Measurements from ENCODE around the gene CAMKK1.

The CAMKK1 gene

GRCh38 chr17:3895354-3895753 lies 2.5 kb upstream of the CAMKK1 start:
- DNase-seq: no peak

- DNase-seq: no peak
Measured at GRCh38 chr17:3894911-3895343, 2.1 kb upstream of the CAMKK1 start.

- no peak for DNase-seq
Measured at GRCh38 chr17:3894188-3894587, 1.3 kb upstream of the CAMKK1 start.

- DNase-seq: no peak
Measured at GRCh38 chr17:3893720-3894116, 865 bp upstream of the CAMKK1 start.

- DNase-seq: peak in 2 of 4 experiments; percentile 47 to 77
Measured at GRCh38 chr17:3892095-3892998, 506 bp downstream of the CAMKK1 start.

GRCh38 chr17:3891626-3892094 lies 1.2 kb downstream of the CAMKK1 start:
- DNase-seq: no peak

- DNase-seq: no peak
Measured at GRCh38 chr17:3890878-3891219, 2.0 kb downstream of the CAMKK1 start.

GRCh38 chr17:3890082-3890877 lies 2.6 kb downstream of the CAMKK1 start:
- no peak for DNase-seq

- DNase-seq: no peak
Measured at GRCh38 chr17:3889325-3890012, 3.4 kb downstream of the CAMKK1 start.

- DNase-seq: no peak
Measured at GRCh38 chr17:3888343-3889171, 4.3 kb downstream of the CAMKK1 start.

- DNase-seq: no peak
Measured at GRCh38 chr17:3887804-3888203, 5.0 kb downstream of the CAMKK1 start.

- no peak for DNase-seq
Measured at GRCh38 chr17:3887394-3887793, 5.5 kb downstream of the CAMKK1 start.

GRCh38 chr17:3886776-3887175 lies 6.1 kb downstream of the CAMKK1 start:
- no peak for DNase-seq

GRCh38 chr17:3885970-3886369 lies 6.9 kb downstream of the CAMKK1 start:
- no peak for DNase-seq

GRCh38 chr17:3885271-3885670 lies 7.6 kb downstream of the CAMKK1 start:
- no peak for DNase-seq

GRCh38 chr17:3884188-3884587 lies 8.7 kb downstream of the CAMKK1 start:
- no peak for DNase-seq

- DNase-seq: no peak
Measured at GRCh38 chr17:3882276-3882675, 10.6 kb downstream of the CAMKK1 start.

GRCh38 chr17:3880983-3881382 lies 11.9 kb downstream of the CAMKK1 start:
- no peak for DNase-seq

- DNase-seq: no peak
Measured at GRCh38 chr17:3879591-3880417, 13.0 kb downstream of the CAMKK1 start.

- no peak for DNase-seq
Measured at GRCh38 chr17:3879186-3879585, 13.7 kb downstream of the CAMKK1 start.

- DNase-seq: no peak
Measured at GRCh38 chr17:3877220-3877619, 15.6 kb downstream of the CAMKK1 start.

All from activated naive CD4-positive, alpha-beta T cell (primary cell).